ENCODE measurements around the gene TRIM2.
"Not testable (repeated sequence)": the region's sequence is repeated elsewhere in the genome, so short reads cannot be mapped to it uniquely, and the experiment has no call there.

Gene TRIM2

DNA sequence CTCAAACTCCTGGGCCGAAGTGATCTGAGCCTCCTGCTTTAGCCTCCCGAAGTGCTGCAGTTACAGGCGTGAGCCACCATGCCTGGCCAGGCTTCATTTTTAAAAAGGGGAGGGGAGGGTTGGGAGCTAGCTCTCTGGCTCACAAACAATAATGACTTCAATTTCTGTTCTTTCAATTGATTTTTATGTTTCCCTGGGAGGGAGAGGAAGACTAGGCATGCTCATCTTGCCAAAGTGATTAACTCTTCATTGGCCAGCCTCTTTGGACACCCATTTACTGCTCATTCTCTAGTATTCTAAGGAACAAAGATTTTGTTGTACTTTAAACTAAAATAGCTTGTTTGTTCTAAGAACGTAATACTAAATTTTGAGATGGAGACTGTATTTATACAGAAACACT lies 43.4 kb upstream of the TRIM2 start:
- in situ Hi-C loops (cut with HindIII; ENCODE audit: low sequenced_read_pairs), result no loop called here
- TF ChIP-seq CTCF (IDR thresholded peaks at IDR 0.05; ENCODE audit: low read depth, low read length), result no peak
- DNase-seq (ENCODE audit: low read depth, low spot score), result no peak
- no peak overlapping the region for H3K4me3 ChIP-seq (ENCODE audit: low read depth, low read length)

- no peak overlapping the region for H3K4me3 ChIP-seq (ENCODE audit: low read depth, low read length)
- TF ChIP-seq CTCF (IDR thresholded peaks at IDR 0.05; ENCODE audit: low read depth, low read length), result no peak
- peak; percentile 38 for DNase-seq (ENCODE audit: low read depth, low spot score)
- in situ Hi-C loops (cut with HindIII; ENCODE audit: low sequenced_read_pairs), result no loop called here
Observed at GRCh38 chr4:153161226-153161963, 42.8 kb upstream of the TRIM2 start.

GRCh38 chr4:153165236-153165635 lies 39.0 kb upstream of the TRIM2 start:
- in situ Hi-C loops (cut with HindIII; ENCODE audit: low sequenced_read_pairs); DNase-seq (ENCODE audit: low read depth, low spot score); H3K4me3 ChIP-seq (ENCODE audit: low read depth, low read length): not testable (repeated sequence)

- TF ChIP-seq CTCF (IDR thresholded peaks at IDR 0.05; ENCODE audit: low read depth, low read length), result no peak
- H3K4me3 ChIP-seq (ENCODE audit: low read depth, low read length), result no peak overlapping the region
- in situ Hi-C loops (cut with HindIII; ENCODE audit: low sequenced_read_pairs), result no loop called here
- DNase-seq (ENCODE audit: low read depth, low spot score), result peak; percentile 81
Observed at GRCh38 chr4:153166716-153167501, 37.3 kb upstream of the TRIM2 start.

DNA sequence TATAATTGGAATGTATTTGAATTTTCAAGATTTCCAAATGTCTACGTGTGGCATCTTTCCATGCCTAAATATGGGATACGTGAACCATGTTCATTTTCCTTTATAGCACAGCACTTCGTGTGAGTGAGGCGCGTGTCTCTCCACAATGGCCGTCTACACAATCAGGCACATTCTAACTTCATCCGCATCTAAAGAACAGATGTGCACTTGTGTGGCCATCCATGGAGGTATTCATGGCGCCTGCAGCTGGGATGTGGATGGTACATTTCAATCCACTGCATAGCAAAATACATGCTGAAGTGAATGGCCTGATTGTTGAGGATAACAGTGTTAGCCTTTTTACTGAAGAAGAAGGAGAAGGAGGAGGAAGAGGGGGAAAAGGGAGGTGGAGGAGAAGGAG lies 34.5 kb upstream of the TRIM2 start:
- in situ Hi-C loops (cut with HindIII; ENCODE audit: low sequenced_read_pairs), result no loop called here
- H3K4me3 ChIP-seq (ENCODE audit: low read depth, low read length), result no peak overlapping the region
- DNase-seq (ENCODE audit: low read depth, low spot score), result no peak
- no peak for TF ChIP-seq CTCF (IDR thresholded peaks at IDR 0.05; ENCODE audit: low read depth, low read length)

GRCh38 chr4:153170407-153170806 lies 33.8 kb upstream of the TRIM2 start:
- no peak for DNase-seq (ENCODE audit: low read depth, low spot score)
- in situ Hi-C loops (cut with HindIII; ENCODE audit: low sequenced_read_pairs), result no loop called here
- TF ChIP-seq CTCF (IDR thresholded peaks at IDR 0.05; ENCODE audit: low read depth, low read length), result no peak

More at GRCh38 chr4:153170407-153170806, 33.8 kb upstream of the TRIM2 start:
- no peak overlapping the region for H3K4me3 ChIP-seq (ENCODE audit: low read depth, low read length)
